Body of pancreas (tissue), 4 donors: ENCODE results near the gene MRI1. TPM values are rescaled to one million over a fixed set of nuclear protein-coding genes. Genes with fewer than 3 reads are reported as not detected.

Experiments used
- ATAC-seq: fragments of 150-250 bp; one replicate; pipeline ENCODE4 v1.9.1; 2016
- DNase-seq, 4 donors: peaks; one replicate each; pipeline ENCODE4 v3.0.0-alpha.2; 2019
- H3K27ac ChIP-seq, 4 donors: fragments of 200-600 bp; sonication (generic); 1 replicate in 3 of 4; 2 replicates in 1 of 4; pipeline versions ENCODE4 v1.5.1 to v1.6.1; 2016 to 2019; ENCODE audit warnings: mild to moderate bottlenecking in 1 of 4, mixed read lengths in 1 of 4, moderate library complexity in 1 of 4
- H3K27me3 ChIP-seq, 2 donors: fragments of 200-600 bp; sonication (generic); one replicate each; pipeline ENCODE4 v1.6.0; 2016; ENCODE audit warnings: mild to moderate bottlenecking in 1 of 2
- H3K36me3 ChIP-seq, 2 donors: fragments of 200-600 bp; sonication (generic); replicated peaks in 1 of 2; 2 replicates each; pipeline ENCODE4 v1.5.1; 2016; ENCODE audit warnings: low read depth in 2 of 2; ENCODE audit not compliant: insufficient read depth in 1 of 2
- H3K4me1 ChIP-seq: fragments of 200-600 bp; sonication (generic); one replicate; pipeline ENCODE4 v1.6.0; 2016
- H3K4me3 ChIP-seq, 2 donors: fragments of 200-600 bp; sonication (generic); 1 replicate in 1 of 2; 2 replicates in 1 of 2; pipeline ENCODE4 v1.5.1; 2016 to 2019
- H3K9me3 ChIP-seq, 3 donors: fragments of 200-600 bp; sonication (generic); 1 replicate in 2 of 3; 2 replicates in 1 of 3; pipeline ENCODE4 v1.5.1; 2016
- POLR2A ChIP-seq, 3 donors: fragments of 450-650 bp; IDR thresholded peaks; one replicate each; pipeline ENCODE4 v1.6.1; 2016; ENCODE audit warnings: antibody characterized with exemption in 3 of 3, mild to moderate bottlenecking in 2 of 3
- WGBS, 2 donors: methylation state at CpG; one replicate each; pipeline ENCODE4 v1.1.5; 2017; 5-methylcytosine and 5-hydroxymethylcytosine counted together
- intact Hi-C: fragments of 100-400 bp; cut with DNase I; formaldehyde crosslinking; loops from one replicate; pipeline ENCODE4 v1.15.1; 2023
- total RNA-seq, 2 donors: library from RNA; depleted of rRNA; stranded (reverse); fragments of >200 nt; gene quantifications; one replicate each; pipeline ENCODE4 v1.1.0, GENCODE V29; 2016
- TF ChIP-seq, protein P1 (sequence below), 7 experiments: fragments of 450-650 bp in 4 of 7; fragments of 200-600 bp in 3 of 7; sonication (generic) in 3 of 7; IDR thresholded peaks; one replicate each; pipeline ENCODE4 v1.5.1; 2016 to 2019; ENCODE audit warnings: antibody characterized with exemption in 7 of 7

Gene MRI1
- total RNA-seq, 2 donors from 2014 or later, result 69.0 to 82.7 TPM

DNA sequence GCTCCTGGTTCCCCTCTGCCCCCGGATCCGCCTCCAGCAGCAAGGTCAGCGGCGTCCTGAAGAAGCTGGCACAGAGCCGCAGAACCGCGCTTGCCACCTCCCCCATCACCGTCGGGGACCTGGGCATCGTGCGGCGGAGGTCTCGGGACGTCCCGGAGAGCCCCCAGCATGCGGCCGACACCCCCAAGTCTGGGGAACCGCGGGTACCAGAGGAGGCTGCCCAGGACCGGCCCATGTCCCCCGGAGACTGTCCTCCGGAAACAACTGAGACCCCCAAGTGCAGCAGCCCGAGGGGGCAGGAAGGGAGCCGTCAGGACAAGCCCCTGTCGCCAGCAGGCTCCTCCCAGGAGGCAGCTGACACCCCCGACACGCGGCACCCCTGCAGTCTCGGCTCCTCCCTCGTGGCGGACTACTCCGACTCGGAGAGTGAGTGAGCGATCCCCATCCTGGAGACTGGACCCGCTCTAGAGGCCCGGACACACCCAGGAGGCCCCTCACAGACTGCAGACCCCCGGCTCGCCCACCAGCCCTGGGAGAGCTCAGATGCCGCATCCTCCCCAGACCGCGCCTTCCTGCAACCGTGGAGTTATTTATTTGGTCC, 1.6 kb upstream of the MRI1 start:
- 90% methylated on average over 15 to 40 of the region's 42 CpGs for WGBS, 2 donors
- Histone ChIP-seq H3K4me1 (peaks cover 15% of the 10 kb centered on the region), H3K4me3 (no peak overlapping the region), H3K36me3 (peaks cover 8 to 10% of the 10 kb centered on the region in 2 donors), H3K9me3 (no peaks in the 10 kb centered on the region), H3K27ac (no peak overlapping the region), H3K27me3 (no peaks in the 10 kb centered on the region)
- intact Hi-C loops, result no loop called here
- DNase-seq, result no peak
- TF ChIP-seq, protein P1, sequence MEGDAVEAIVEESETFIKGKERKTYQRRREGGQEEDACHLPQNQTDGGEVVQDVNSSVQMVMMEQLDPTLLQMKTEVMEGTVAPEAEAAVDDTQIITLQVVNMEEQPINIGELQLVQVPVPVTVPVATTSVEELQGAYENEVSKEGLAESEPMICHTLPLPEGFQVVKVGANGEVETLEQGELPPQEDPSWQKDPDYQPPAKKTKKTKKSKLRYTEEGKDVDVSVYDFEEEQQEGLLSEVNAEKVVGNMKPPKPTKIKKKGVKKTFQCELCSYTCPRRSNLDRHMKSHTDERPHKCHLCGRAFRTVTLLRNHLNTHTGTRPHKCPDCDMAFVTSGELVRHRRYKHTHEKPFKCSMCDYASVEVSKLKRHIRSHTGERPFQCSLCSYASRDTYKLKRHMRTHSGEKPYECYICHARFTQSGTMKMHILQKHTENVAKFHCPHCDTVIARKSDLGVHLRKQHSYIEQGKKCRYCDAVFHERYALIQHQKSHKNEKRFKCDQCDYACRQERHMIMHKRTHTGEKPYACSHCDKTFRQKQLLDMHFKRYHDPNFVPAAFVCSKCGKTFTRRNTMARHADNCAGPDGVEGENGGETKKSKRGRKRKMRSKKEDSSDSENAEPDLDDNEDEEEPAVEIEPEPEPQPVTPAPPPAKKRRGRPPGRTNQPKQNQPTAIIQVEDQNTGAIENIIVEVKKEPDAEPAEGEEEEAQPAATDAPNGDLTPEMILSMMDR (IDR thresholded peaks at IDR 0.05), result no peak
- no peak for TF ChIP-seq POLR2A (IDR thresholded peaks at IDR 0.05)
- ATAC-seq, result no peak

DNA sequence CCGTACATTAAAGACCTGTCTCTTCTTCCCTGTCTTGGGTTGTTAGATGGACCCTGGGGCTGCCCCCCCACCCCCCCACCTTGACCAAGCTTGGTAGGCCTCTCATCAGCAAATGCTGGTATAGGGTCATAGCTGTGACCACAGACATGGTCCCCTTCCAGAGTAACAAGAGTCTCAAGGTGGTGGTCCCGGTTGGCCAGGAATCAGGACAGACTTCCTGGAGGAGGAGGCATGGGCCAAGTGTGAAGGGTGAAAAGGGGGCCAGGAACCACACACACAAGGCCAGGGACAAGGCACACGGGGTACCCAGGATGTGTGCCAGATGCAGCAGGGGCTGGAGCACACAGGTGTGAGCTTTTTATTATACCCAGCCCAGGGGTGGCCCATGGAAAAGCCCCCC, 1.1 kb upstream of the MRI1 start:
- no peak for ATAC-seq
- H3K27me3 ChIP-seq, result no peaks in the 10 kb centered on the region
- H3K4me3 ChIP-seq, result no peak overlapping the region
- no peaks in the 10 kb centered on the region for H3K9me3 ChIP-seq
- no peak for TF ChIP-seq POLR2A (IDR thresholded peaks at IDR 0.05)
- TF ChIP-seq, protein P1 (IDR thresholded peaks at IDR 0.05), result no peak
- H3K4me1 ChIP-seq, result peaks cover 15% of the 10 kb centered on the region
- DNase-seq, result no peak
- no peak overlapping the region for H3K27ac ChIP-seq
- peaks cover 8 to 10% of the 10 kb centered on the region in 2 donors for H3K36me3 ChIP-seq
- WGBS, 2 donors, result 87 to 95% methylated on average over 2 to 3 of the region's 3 CpGs
- intact Hi-C loops, result no loop called here

DNA sequence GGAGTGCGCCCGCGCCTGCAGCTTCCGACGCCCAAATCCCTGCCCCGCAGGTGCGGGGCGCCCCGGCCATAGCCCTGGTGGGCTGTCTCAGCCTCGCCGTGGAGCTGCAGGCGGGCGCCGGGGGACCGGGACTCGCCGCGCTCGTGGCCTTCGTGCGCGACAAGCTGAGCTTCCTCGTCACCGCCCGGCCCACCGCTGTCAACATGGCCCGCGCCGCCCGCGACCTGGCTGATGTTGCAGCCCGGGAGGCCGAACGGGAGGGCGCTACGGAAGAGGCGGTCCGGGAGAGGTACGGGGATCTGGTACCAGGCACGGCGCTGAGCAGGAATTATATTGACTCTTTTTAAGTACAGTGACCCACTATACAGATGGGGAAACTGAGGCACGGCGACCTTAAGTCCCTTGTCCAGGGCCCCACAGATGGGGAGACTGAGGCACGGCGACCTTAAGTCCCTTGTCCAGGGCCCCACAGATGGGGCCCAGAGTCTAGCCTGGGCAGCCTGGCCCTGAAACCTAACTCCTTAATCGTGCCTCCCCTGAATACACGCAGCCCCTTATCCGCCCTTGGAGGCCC, 586 bp downstream of the MRI1 start:
- intact Hi-C loops, result no loop called here
- H3K4me1 ChIP-seq, result peaks cover 15% of the 10 kb centered on the region
- peak overlapping the region; percentile 74 to 78 for H3K4me3 ChIP-seq
- WGBS, 2 donors, result 2 to 21% methylated on average over 5 to 28 of the region's 48 CpGs
- H3K27ac ChIP-seq, result peak overlapping the region; percentile 45 to 79 (median 66)
- peaks cover 4 to 5% of the 10 kb centered on the region in 2 donors for H3K36me3 ChIP-seq
- DNase-seq (peak; percentile 35 to 38 (median 35)), ATAC-seq (peak; percentile 41)
- no peaks in the 10 kb centered on the region for H3K9me3 ChIP-seq
- TF ChIP-seq, protein P1 (IDR thresholded peaks at IDR 0.05), result no peak
- TF ChIP-seq POLR2A (IDR thresholded peaks at IDR 0.05), result no peak
- H3K27me3 ChIP-seq, result no peaks in the 10 kb centered on the region

DNA sequence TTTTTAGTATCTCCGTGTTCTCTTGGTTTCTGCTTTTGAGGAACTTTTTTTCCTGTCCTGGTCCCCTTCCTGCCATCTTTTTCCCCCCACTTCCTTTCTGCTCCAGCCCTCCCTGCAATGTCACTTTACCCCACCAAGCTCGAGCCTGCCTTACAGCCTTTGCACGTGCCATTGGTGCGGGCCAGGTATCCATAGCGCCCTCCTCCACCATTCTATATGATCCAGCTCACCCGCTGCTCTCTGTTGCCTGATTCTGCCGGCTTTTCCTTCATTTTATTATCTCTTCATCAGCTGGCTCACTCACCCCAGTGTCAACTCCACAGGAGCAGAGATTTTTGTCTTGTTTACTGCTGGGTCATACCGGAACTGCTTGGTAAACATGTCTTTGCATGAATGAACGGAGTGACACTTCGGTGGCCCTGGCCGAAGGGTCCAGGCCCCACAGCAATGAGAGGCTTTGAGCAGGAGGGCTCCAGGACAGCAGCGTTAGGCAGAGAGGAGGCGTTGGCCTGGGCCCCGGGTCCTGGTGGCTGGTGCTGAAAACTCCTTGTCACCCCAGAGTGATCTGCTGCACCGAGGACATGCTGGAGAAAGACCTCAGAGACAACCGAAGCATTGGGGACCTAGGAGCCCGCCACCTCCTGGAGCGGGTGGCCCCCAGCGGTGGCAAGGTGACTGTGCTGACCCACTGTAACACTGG, 1.2 kb downstream of the MRI1 start:
- H3K4me3 ChIP-seq, result peak overlapping the region; percentile 74 to 78
- peak overlapping the region in 3 of 4 donors; percentile 63 to 79 (median 70) for H3K27ac ChIP-seq
- WGBS, 2 donors, result 46 to 47% methylated on average over 12 to 14 of the region's 19 CpGs
- H3K27me3 ChIP-seq, result no peaks in the 10 kb centered on the region
- ATAC-seq, result no peak
- peaks cover 15% of the 10 kb centered on the region for H3K4me1 ChIP-seq
- intact Hi-C loops, result no loop called here
- peaks cover 2 to 8% of the 10 kb centered on the region in 2 donors for H3K36me3 ChIP-seq
- DNase-seq, result no peak
- TF ChIP-seq POLR2A (IDR thresholded peaks at IDR 0.05), result no peak
- TF ChIP-seq, protein P1 (IDR thresholded peaks at IDR 0.05), result no peak
- no peaks in the 10 kb centered on the region for H3K9me3 ChIP-seq
